IPS-18a (cell line): Measurements from ENCODE around the gene PHETA1.
"Not testable (repeated sequence)": the region's sequence is repeated elsewhere in the genome, so short reads cannot be mapped to it uniquely, and the experiment has no call there.

ENCODE experiments used
- H3K27ac ChIP-seq: one replicate; pipeline ENCODE4 v1.5.1; 2013; ENCODE audit warnings: low read length
- H3K27me3 ChIP-seq: one replicate; pipeline ENCODE4 v1.6.1; 2013; ENCODE audit warnings: mild to moderate bottlenecking, low read length; ENCODE audit not compliant: control insufficient read depth, insufficient read depth
- H3K36me3 ChIP-seq: one replicate; pipeline ENCODE4 v1.6.1; 2013; ENCODE audit warnings: low read depth, low read length; ENCODE audit not compliant: control insufficient read depth
- H3K4me1 ChIP-seq: one replicate; pipeline ENCODE4 v1.6.1; 2013; ENCODE audit warnings: low read depth, low read length; ENCODE audit not compliant: control insufficient read depth
- H3K4me3 ChIP-seq: one replicate; pipeline ENCODE4 v1.5.1; 2013; ENCODE audit warnings: low read length
- H3K9ac ChIP-seq: one replicate; pipeline ENCODE4 v1.6.1; 2013; ENCODE audit warnings: mild to moderate bottlenecking, low read length, moderate library complexity
- H3K9me3 ChIP-seq: one replicate; pipeline ENCODE4 v1.6.1; 2013; ENCODE audit warnings: low read depth, low read length; ENCODE audit not compliant: control insufficient read depth

The PHETA1 gene

DNA sequence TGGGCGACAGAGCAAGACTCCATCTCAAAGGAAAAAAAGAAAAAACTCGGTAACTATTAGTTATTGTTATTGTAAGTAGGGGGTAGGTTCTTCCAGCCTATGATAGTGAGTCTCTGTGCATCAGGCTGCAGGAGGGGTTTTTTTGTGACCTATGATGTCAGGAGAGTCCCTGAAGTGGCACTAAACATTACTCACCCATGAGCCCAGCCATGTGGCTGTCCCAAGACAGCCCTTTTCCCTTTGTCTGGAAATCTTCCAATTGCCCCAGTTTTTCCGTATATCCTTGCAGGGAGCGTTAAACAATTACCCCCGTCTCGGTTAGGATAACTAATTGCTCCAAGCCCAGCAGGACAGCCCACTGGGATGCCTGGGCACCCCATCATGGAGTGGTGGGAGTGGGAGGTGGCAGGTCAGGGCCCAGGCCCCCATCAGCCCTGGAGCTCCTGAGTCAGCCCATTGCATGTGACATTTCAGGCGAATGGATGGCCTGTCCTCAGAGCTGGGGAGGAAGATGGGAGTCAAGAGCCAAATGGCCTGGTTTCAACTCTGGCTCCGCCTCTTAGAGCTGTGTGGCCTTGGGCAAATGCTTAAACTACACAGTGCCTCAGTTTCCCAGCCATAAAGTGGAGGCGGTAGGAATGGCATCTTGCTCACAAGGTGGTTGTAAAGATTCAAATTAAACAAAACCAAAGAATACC lies 16.4 kb downstream of the PHETA1 start:
- Histone ChIP-seq H3K9me3 (no peaks in the 10 kb centered on the region), H3K9ac (no peak overlapping the region)

DNA sequence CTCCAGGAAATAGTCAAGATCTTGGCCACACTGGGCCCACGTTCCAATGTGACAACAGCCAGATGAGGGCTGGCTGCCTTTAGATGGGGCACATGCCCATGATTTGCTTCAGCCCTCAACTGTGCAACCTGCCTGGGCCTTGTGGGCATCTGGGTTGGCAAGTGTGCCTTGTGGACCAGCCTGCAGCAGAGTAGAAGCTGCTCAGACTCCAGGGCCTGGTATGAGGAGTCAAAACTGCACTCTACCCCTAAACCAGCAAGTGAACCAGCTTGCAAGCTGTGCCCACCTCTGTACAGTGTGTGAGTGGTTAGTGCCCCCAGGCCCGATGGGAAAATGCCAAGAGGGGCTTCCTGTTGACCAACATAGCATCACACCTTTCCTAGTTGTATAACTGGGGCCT lies 17.9 kb downstream of the PHETA1 start:
- no peaks in the 10 kb centered on the region for H3K27me3 ChIP-seq
- no peaks in the 10 kb centered on the region for H3K36me3 ChIP-seq
- no peak overlapping the region for H3K4me3 ChIP-seq
- no peaks in the 10 kb centered on the region for H3K4me1 ChIP-seq
- no peak overlapping the region for H3K27ac ChIP-seq
- H3K9ac ChIP-seq: no peak overlapping the region
- H3K9me3 ChIP-seq: no peaks in the 10 kb centered on the region

More for the DNA sequence above, 16.4 kb downstream of the PHETA1 start:
- Histone ChIP-seq H3K36me3 (no peaks in the 10 kb centered on the region), H3K27me3 (no peaks in the 10 kb centered on the region), H3K4me3 (no peak overlapping the region), H3K4me1 (no peaks in the 10 kb centered on the region), H3K27ac (no peak overlapping the region)

DNA sequence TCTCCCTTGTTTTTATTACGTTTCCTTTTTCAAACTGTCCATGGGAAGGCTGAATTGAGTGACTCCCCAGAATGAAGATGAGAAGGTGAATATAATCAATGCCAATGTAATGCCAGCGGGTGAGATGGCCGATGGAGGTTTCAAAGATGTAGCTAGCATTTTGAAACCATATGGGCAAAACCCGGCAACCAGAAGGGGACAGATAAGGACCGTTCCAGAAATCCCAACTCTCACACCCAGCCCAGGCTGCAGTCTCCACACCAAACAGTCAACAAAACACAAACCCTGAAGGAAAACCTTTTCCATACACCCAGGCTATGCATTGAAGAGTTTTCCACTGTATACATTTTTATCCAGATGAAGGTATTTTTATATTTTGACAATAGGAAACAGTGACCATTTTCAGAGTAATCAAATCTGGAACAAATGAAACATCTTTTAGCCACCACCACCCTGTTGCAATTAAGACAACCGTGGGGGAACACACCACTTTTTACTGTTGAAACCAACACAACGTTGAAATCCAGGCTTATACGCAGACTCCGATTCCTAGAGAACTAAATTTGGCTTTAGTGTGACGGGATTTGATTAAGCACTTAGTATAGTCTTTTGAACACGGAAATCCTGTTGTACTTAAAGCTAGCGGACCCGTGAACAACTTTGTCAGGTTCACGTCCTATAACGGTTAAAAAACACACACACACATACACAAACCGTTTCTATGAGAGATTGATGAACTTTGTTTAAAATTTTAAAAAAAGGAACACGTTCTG lies 19.0 kb downstream of the PHETA1 start:
- Histone ChIP-seq H3K9ac (no peak overlapping the region), H3K4me3 (no peak overlapping the region), H3K36me3 (no peaks in the 10 kb centered on the region), H3K27me3 (no peaks in the 10 kb centered on the region), H3K4me1 (no peaks in the 10 kb centered on the region), H3K9me3 (no peaks in the 10 kb centered on the region), H3K27ac (no peak overlapping the region)

DNA sequence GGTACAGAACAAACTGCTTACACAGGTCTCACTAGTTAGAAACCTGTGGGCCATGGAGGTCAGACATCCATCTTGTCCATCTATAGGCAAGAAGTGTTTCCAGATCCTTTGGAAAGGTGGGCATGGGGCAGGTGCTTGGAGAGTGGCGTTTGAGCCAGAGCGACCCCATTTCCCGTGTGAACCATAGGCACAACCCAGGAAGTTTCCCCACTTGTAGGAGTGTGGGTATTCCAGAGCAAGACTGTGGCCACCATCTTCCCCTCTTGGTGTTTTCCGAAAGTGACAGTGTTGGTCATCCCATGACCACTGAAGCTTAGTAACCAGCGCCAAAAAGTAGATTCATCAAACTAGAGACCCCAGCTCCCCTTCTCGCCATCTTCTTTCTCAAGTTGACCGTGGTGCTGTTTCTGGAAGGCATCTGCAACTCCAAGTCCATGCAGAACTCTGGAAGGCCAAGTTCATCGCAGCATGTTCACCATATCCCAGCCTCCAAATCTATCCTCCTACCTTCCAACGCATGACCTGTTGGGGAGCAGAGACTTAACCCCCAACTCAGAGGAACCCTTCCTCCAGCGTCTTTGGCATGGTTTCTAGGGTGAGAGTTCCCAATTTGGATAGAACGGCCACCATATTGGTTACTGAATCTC lies 19.7 kb downstream of the PHETA1 start:
- H3K4me3 ChIP-seq: no peak overlapping the region
- no peaks in the 10 kb centered on the region for H3K9me3 ChIP-seq
- no peaks in the 10 kb centered on the region for H3K27me3 ChIP-seq
- H3K36me3 ChIP-seq: no peaks in the 10 kb centered on the region
- H3K27ac ChIP-seq: no peak overlapping the region
- H3K4me1 ChIP-seq: no peaks in the 10 kb centered on the region
- no peak overlapping the region for H3K9ac ChIP-seq

DNA sequence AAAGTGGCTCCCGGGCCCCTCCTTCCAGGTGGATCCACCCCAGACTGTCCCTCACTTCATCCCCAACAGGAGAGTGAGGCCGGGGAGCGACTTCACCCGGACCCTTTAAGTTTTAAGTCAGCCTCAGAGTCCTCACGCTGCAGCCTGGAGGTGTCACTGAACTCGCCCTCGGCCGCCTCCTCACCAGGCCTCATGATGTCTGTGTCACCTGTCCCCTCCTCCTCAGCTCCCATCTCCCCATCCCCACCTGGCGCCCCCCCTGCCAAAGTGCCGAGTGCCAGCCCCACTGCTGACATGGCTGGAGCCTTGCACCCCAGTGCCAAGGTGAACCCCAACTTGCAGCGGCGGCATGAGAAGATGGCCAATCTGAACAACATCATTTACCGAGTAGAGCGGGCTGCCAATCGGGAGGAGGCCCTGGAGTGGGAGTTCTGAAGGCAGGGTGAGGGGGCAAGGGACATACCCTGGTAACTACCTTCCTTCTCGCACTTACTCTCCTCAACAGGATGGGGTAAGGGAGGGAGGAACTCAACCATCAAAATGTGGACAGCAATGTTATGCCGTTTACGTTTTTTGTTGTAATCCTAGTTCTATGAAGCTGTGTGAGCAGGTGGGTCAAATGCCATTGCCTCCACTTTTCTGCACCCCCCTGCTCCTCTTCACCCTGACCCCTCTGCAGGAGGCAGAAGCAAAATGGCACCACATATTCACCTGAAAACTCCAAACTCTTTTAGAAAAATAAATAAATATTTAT lies 20.8 kb downstream of the PHETA1 start:
- no peaks in the 10 kb centered on the region for H3K9me3 ChIP-seq
- H3K36me3 ChIP-seq: no peaks in the 10 kb centered on the region
- H3K4me1 ChIP-seq: no peaks in the 10 kb centered on the region
- H3K4me3 ChIP-seq: no peak overlapping the region
- no peak overlapping the region for H3K9ac ChIP-seq
- no peak overlapping the region for H3K27ac ChIP-seq
- H3K27me3 ChIP-seq: no peaks in the 10 kb centered on the region

DNA sequence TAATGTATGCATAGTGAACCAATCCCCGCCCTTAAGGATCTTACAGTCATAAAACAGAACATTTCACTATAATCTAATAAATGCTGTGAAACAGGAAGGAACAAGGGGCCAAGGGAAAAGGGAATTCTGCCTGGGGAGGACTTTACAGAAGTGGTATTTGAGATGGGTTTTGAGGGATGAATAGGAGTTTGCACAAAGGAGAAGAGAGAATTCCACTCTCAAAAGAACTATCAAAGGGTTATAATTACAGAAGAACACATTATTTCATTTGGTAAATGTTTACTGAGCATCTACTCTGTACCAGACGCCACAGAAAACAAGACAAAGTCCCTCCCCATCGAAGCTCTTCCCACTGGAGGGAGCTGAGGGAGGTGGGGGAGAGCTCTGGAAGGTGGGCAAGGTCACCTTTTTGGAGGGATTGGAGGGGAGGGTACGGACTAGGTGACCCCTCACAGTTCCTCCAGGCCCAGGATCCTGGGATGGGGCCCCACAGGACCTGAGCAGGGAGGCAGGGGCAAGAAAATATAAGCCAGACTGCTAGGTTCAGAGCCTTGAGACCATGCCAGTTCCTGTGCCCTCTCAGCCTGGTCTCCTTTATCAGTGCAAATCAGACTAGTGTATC lies 24.5 kb downstream of the PHETA1 start:
- H3K4me1 ChIP-seq: no peaks in the 10 kb centered on the region
- H3K27me3 ChIP-seq: no peaks in the 10 kb centered on the region
- no peak overlapping the region for H3K9ac ChIP-seq
- no peaks in the 10 kb centered on the region for H3K9me3 ChIP-seq
- H3K36me3 ChIP-seq: no peaks in the 10 kb centered on the region
- no peak overlapping the region for H3K27ac ChIP-seq
- no peak overlapping the region for H3K4me3 ChIP-seq

DNA sequence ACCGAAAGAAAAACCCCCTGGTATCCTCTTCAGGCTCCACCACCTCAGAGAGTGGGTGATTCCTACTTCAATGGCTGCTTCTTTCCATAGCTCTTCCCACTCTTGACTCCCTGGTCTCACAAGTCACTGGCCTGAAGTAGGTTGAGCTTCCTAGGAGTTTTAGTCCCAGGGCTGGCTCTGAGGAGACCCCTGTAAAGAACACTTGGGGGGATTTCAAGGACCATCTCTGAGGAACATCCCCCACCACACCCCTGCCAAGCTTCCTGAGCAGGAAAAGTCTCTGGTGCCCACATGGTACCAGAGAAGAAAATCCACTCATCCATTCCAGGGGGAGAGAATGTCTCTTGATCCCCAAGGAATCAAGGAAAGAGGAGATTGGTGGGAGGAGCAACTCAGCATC lies 25.7 kb downstream of the PHETA1 start:
- Histone ChIP-seq H3K9me3 (no peaks in the 10 kb centered on the region), H3K4me3 (no peak overlapping the region), H3K36me3 (no peaks in the 10 kb centered on the region), H3K4me1 (no peaks in the 10 kb centered on the region), H3K27me3 (no peaks in the 10 kb centered on the region), H3K9ac (no peak overlapping the region), H3K27ac (no peak overlapping the region)

DNA sequence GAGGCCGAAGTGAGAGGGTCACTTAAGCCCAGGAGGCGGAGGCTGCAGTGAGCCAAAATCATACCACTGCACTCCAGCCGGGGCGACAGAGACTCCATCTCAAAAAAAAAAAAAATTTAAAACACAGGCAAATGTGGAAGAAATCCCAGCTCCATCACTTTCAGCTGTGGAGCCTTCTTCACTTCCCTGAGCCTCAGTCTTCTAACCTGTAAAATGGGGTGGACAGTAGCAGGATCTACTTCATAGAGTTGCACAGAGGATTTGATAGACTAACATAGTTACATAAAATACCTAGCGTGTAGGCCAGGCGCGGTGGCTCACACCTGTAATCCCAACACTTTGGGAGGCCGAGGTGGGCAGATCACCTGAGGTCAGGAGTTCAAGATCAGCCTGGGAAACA lies 26.5 kb downstream of the PHETA1 start:
- H3K4me1 ChIP-seq: no peaks in the 10 kb centered on the region
- H3K9me3 ChIP-seq: no peaks in the 10 kb centered on the region
- no peaks in the 10 kb centered on the region for H3K36me3 ChIP-seq
- H3K27ac ChIP-seq: no peak overlapping the region
- no peak overlapping the region for H3K4me3 ChIP-seq
- no peaks in the 10 kb centered on the region for H3K27me3 ChIP-seq
- no peak overlapping the region for H3K9ac ChIP-seq

DNA sequence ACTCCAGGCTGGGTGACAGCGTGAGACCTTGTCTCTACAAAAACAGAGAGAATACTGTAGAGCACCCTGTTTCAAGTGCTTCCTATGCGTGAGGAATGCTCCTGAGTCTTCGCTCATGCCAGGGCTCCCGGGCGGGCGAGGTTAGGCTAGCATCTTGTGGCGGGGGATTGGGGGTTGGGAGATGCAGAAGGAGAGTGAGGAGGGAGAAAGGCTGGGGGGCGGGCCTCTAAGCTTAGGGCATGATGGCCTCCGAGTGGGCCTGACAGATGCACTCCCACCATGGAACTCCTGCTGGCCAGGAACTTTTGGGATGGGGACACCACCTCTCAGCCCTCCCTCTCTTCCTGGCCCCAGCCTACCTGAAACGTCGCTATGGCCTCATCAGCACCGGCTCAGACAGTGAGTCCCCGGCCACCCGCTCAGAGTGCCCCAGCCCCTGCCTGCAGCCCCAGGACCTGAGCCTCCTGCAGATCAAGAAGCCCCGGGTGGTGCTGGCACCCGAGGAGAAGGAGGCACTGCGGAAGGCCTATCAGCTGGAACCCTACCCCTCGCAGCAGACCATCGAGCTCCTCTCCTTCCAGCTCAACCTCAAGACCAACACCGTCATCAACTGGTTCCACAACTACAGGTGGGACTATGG lies 27.3 kb downstream of the PHETA1 start:
- no peaks in the 10 kb centered on the region for H3K27me3 ChIP-seq
- H3K4me3 ChIP-seq: no peak overlapping the region
- H3K27ac ChIP-seq: no peak overlapping the region
- no peaks in the 10 kb centered on the region for H3K4me1 ChIP-seq
- no peaks in the 10 kb centered on the region for H3K36me3 ChIP-seq
- H3K9me3 ChIP-seq: no peaks in the 10 kb centered on the region
- H3K9ac ChIP-seq: no peak overlapping the region

DNA sequence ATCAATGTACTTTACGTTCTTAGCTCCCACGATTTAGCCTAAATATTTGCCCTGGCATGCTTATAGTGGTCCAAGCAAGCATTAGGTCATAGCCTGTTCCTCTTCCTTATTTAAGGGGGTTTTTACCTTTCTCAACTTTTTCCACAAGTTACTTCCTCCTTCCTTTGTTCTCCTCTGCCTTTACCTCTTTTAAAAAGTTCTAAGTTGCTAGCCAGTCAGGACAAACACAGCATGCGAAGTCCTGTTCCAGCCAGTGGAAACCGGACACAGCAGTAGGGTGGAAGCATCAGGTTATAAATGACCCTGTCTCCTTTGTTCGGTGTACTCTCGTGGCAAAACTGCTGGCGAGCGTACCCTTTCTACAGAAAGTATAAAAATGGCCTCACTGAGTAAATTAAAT lies 28.2 kb downstream of the PHETA1 start:
- not testable (repeated sequence) for H3K27me3 ChIP-seq, H3K36me3 ChIP-seq

DNA sequence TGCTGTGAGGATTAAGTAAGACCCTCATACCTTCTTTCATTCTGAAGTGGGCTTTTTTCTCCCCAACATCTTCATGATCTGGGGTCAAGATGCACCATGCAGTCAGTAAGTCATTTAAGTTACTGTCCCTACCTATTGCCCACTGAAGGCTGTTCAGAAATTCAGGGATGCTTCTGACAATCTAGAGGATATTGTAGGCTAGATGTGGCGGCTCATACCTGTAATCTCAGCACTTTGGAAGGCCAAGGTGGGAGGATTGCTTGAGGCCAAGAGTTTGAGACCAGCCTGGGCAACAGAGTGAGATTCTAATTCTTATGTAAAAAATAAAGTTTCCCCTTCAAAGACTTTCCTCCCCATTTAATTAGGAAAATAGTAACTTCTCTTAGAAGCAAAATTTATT lies 28.7 kb downstream of the PHETA1 start:
- no peak overlapping the region for H3K9ac ChIP-seq
- no peak overlapping the region for H3K4me3 ChIP-seq

More for the DNA sequence above, 28.2 kb downstream of the PHETA1 start:
- not testable (repeated sequence) for H3K9ac ChIP-seq, H3K4me3 ChIP-seq, H3K4me1 ChIP-seq, H3K27ac ChIP-seq, H3K9me3 ChIP-seq

More for the DNA sequence above, 28.7 kb downstream of the PHETA1 start:
- Histone ChIP-seq H3K27me3 (no peaks in the 10 kb centered on the region), H3K9me3 (no peaks in the 10 kb centered on the region), H3K36me3 (no peaks in the 10 kb centered on the region), H3K4me1 (no peaks in the 10 kb centered on the region), H3K27ac (no peak overlapping the region)
